VCaP (cell line): ENCODE results near the gene MYL12A.
"Not testable (repeated sequence)": the region's sequence is repeated elsewhere in the genome, so short reads cannot be mapped to it uniquely, and the experiment has no call there.

Experiments
- H3K27ac ChIP-seq: fragments of 450-650 bp; 2 replicates; pipeline ENCODE4 v1.5.1; 2017
- CTCF ChIP-seq: fragments of 450-650 bp; conservative IDR thresholded peaks from 2 replicates; pipeline ENCODE4 v1.5.1; 2017; ENCODE audit warnings: mild to moderate bottlenecking, moderate library complexity

The MYL12A gene

DNA sequence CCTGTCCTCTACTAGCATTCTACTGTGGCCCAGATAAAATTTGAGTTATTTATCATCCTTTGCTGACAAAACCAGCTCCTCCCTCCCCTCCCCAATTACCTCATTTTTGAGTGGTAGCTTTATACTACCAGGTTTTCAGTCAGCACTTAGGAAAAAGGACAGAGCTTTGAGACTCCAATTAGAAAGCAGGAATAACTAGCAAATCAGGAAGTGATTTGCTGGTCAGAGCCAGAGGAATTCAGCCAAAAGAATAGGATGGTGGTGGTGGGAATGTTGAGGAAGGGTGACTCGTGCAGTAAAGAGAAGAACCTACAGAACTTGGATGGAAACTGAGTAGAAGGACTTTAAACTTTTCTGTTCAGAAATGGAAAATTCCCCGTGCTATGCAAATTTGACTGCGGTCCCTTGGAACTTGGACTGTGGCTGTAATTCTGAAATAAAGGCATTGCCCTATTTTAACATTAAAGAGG is 18.0 kb downstream of the MYL12A start:
- TF ChIP-seq CTCF = no peak
- H3K27ac ChIP-seq = no peak overlapping the region

- H3K27ac ChIP-seq = no peak overlapping the region
- no peak for TF ChIP-seq CTCF
Measured at GRCh38 chr18:3266062-3266608, 18.5 kb downstream of the MYL12A start.

GRCh38 chr18:3268306-3268705 is 20.7 kb downstream of the MYL12A start:
- H3K27ac ChIP-seq = no peak overlapping the region
- TF ChIP-seq CTCF = no peak

DNA sequence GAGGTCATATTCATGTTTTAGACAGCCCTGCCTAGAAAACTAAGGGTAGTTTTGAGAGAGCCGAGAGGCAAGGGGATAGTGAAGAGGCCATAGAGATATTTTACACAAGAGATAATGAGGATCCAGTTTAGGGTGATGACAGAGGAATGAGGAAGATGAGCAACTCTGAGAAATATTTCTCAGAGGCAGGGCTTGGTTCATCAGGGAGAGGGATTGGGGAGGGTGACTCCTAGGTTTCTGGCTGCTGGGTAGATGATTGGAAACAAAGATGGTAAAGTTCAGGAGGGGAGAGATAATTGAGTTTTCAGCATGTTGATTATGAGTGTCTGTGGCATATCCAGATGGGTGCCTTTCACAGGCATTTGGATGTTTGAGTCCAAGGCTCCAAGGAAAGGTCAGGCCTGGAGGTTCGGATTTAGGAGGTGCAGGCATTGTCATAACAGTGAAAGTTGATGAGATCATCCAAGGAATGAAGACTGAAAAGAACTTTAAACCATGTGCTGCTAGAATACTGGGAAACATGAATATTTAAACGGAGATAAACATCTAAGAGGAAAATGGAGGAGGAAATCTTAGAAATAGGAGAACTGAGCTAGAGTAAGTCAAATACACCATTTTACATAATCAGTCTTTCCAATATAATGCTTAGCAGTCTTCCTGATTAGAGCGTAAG is 21.8 kb downstream of the MYL12A start:
- TF ChIP-seq CTCF = no peak
- H3K27ac ChIP-seq = no peak overlapping the region

- no peak for TF ChIP-seq CTCF
- H3K27ac ChIP-seq = no peak overlapping the region
Measured at GRCh38 chr18:3269914-3270299, 22.3 kb downstream of the MYL12A start.

DNA sequence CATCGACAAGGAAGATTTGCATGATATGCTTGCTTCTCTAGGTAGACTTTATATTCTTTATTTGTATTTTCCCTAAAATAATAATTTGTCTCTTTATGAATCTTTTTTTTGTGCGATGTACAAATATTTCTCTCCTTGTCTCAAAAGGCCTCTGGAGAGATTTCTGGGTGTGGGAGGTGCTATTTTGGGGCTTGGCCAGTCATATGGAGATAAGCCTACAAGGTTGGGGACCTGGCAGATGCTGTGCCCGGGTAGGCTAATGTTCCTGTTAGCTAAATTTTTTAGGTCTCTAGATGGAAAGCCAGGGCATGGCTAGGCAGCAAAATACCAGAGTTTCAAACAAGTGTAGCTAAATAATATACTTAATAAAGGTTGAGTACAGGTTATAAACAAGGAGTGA is 25.4 kb downstream of the MYL12A start:
- H3K27ac ChIP-seq = no peak overlapping the region
- no peak for TF ChIP-seq CTCF

GRCh38 chr18:3277643-3278213 is 30.1 kb downstream of the MYL12A start:
- not testable (repeated sequence) for H3K27ac ChIP-seq
